GM19099 (cell line): ENCODE results near the gene DOLK.

ENCODE experiments used
- POLR2A ChIP-seq: IDR thresholded peaks from 3 replicates; pipeline ENCODE4 v1.6.1; 2011; ENCODE audit warnings: low read depth; ENCODE audit not compliant: insufficient read length; ENCODE audit errors: extremely low read depth

DOLK gene

DNA sequence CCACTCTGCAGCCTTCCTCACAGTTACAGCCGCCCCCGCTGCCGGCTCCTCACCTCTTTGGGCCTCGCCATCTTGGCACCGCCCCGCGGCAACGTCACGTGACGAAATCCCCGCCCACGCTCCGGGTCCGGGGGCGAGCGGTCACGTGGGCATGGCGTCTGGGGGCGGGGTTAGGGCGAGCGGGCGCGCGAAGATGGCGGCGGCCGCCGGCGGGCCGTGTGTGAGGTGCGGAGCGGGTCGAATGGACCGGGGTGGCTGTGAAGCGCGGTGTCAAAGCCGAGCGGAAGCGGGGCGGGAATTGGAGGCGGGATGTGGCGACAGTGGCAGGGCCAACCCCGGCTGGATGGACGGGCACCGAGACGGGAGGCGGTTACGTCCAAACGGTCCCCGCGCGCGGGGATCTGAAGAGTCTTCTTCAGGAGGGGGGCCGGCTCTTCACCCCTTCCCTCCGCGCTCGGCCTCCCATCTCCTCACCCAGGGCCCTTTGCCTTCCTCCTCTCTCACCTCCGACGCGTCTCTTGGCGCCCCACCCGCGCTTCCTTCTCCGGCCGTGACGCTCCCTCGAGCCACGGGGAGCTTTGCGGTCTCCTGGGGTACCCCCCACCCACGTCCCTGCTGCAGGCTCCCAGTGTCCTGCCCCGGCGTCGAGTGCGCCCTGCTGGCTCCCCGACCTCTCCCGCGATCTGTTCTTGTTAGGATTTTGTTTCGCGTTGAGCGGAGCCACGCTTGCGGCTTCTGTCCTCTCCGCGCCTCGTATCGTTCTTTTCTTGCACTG lies at the start of gene DOLK, which contains the start of gene NUP188:
Gene DOLK, minus strand, starts transcription at position 77 of the 775 bp plus-strand sequence. CDS start 300 bp downstream, outside the sequence.
Gene NUP188, plus strand, starts transcription at position 173 of the 775 bp plus-strand sequence. Its CDS starts 21 bp downstream, at position 194.
- TF ChIP-seq POLR2A, result peak; percentile 98

DNA sequence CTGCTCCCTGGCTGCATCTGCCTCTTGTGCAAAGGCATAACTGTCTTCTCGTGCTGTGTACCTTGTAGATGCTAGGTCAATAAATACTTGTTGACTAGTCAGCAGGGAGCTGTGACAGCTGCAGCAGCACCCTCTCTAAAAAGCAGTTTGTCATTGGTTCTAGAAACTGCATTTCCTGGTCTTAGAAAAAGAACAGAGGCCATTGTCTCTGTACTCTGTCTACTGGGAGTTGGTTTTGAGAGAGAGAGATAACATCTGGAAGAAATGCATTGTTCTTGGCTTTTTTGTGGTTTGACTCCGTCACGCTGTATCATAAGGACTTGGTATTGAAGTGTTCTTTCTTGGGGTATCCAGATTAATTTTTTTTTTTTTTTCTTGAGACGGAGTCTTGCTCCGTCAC lies 48.4 kb upstream of the DOLK start:
- no peak for TF ChIP-seq POLR2A

DNA sequence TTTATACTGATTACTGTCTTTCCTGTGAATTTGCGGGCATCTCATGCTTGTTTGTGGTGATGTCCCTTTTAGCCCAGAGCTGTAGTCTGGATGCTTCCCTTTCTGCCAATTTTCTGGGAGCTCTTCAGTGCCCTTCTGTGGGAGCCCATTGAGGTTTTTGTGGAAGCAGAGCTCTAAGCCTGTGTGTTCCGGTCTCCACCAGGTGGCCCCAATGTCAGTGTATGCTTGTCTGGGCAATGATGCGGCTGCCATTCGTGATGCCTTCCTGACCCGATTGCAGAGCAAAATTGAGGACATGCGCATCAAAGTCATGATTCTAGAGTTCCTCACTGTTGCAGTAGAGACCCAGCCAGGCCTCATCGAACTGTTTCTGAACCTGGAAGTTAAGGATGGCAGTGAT lies 45.6 kb upstream of the DOLK start:
- TF ChIP-seq POLR2A, result no peak

DNA sequence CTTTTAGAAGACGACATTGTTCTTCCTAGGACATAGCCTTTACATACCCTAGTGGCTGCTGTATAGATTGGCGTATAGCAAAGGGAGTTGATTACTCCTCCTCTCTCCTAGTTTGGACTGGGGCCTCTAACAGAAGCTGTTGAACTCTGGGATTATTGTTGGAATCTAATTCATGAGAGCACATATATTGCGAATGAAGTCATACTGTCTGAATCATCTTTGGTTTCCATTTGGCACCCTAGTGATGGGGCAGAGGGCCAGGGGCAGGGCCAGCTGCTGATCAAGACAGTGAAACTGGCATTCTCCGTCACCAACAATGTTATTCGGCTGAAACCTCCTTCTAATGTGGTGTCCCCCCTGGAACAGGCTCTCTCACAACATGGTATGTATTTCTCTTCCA lies 40.4 kb upstream of the DOLK start:
- TF ChIP-seq POLR2A, result no peak

DNA sequence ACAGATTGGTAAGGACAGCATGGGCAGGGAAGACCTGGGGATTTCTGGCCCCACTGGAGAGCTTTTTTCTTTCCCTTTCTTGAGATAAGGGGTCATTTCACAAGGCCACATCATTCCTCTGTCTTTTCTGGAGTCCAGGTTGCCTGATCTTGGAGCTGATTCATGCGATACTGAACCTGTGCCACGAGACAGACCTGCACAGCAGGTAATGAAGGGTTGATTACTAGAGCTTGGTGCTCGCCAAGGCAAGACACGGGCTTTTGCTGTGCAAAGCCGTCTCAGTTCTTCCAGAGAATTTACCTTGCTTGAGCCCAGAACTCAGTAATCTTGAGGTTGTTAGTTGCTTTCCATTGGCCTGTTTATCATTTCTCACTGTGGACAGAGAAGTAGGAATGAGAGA lies 39.3 kb upstream of the DOLK start:
- TF ChIP-seq POLR2A, result no peak

DNA sequence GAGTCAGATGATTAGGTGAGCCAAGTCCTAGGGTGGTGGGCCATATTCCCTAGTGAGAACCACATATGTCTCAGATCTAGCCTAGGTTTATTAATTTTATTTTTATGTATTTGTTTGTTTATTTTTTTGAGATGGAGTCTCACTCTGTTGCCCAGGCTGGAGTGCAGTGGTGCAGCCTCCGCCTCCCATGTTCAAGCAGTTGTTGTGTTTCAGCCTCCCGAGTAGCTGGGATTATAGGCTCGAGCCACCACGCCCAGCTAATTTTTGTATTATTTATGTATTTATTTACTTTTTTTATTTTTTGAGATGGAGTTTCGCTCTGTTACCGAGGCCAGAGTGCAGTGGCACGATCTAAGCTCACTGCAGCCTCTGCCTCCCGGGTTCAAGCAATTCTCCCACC lies 36.1 kb upstream of the DOLK start:
- TF ChIP-seq POLR2A, result no peak

DNA sequence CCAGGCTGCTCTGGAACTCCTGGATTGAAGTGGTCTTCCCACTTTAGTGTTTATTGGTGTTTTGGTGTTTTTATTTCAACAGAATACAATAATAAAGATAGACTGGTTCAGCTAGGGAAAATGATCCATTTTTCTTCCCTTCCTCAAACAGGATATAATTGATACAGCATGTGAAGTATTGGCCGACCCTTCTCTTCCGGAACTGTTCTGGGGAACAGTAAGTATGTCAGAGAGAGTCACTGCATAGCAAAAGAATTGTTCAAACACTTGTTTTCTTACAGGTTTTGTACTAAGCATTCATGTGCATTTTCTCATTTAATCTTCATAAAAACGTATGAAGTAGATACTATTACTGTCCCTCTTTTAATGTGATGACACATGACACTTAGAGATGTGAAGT lies 31.7 kb upstream of the DOLK start:
- TF ChIP-seq POLR2A, result no peak

DNA sequence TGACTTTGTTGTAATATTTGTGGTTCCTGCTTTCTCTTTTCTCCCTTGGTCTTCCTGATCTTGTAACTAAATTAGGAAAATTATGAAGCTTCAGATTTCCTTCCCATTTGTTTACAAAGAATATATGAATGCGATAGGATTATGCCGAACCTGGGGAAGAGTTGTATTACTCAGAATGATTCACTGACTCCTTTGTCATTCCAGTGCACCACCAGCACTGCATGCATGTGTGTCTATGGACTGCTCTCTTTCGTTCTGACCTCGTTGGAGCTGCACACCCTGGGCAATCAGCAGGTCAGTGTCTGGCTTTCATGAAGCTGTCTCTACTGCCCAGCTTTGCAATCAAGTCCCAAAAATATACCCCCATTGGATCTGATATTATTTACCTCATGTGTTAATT lies 25.6 kb upstream of the DOLK start:
- no peak for TF ChIP-seq POLR2A

DNA sequence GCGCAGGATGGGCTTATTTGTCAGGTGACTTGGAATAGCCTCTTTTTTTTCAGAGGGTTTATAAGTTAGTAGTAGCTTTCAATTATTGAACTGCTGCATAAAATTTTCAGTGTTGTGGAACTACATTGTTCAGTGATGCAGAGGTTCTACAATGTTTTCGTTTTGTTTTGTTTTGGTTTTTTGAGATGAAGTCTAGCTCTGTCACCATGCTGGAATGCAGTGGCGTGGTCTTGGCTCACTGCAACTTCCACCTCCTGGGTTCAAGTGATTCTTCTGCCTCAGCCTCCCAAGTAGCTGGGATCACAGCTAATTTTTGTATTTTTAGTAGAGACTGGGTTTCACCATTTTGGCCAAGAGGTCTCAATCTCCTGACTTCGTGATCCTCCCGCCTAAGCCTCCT lies 22.1 kb upstream of the DOLK start:
- no peak for TF ChIP-seq POLR2A

DNA sequence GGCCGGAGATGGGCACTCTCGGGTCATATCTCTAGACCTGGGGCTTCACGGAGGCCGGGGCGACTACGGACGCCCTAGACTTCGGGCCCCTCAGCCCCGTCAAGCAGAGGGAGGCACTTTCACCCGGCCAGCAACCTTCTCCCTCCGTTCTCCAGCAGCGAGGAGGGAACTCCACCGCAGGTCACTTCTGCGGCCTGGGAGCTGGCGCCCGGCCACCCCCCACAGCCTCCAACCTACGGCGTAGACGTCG lies 201 bp downstream of the DOLK start:
- TF ChIP-seq POLR2A, result no peak

DNA sequence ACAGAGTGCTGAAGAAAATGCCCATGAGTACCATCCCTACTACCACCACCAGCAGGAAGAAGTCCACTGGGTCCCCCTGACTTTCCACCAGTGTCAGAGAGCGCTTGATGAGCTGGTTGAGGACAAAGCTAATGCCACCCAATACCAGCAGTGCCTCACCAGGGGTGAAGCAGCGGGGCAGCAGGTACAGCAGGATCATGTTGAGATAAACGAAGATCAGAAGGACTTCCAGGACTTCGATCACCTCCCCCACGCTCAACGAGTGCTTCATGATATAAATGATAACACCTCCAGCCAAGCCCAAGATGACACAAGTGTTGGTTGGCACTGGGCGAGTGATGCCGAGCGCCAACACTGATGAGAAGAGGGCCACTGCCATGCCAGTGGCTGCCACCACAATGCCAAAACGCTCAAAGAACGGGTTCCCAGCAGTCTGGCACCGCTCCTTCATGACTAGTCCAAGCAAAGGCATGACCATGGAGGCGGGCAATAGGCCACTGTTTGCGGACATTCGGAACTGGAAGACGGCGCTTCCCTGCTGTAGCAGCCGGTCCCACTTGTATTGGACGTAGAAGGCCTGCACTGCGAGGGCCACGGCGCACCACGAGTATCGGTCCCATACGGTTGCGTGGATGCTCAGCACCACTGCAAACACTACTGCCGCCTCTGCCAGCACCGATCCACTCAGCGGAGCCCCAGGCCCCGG lies 679 bp downstream of the DOLK start:
- no peak for TF ChIP-seq POLR2A

DNA sequence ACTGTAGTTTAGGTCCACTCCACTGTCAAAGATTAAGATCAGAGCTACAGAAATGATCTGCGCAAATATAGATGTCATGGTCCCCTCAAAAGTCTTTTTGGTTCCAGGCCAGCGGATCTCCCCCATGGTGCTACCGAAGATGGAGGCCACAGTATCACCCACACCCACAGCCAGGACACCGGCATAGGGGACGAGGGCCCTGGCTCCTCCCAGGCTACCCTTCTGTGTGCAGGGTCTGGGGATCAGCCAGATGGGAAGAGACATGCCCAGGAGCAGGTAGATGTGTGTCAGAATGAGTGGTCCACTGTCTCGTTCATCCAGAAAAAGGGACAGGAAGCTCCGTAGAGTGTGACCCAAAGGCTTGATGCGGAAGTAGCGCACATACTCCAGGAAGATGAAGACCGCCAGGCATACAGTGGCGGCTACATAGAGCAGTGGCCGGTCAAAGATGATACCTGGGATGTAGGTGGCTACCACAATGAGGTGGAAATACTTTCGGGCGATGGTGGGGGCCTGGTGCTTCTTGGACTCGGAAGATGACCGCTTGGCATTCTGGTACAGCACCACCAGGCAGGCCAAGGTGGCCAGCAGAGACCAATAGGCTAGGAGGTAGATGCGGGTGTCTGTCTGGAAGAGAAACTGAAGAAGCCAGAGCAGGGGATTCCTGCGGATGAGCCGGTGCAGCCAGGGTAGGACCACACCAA lies 1.5 kb downstream of the DOLK start:
- no peak for TF ChIP-seq POLR2A

DNA sequence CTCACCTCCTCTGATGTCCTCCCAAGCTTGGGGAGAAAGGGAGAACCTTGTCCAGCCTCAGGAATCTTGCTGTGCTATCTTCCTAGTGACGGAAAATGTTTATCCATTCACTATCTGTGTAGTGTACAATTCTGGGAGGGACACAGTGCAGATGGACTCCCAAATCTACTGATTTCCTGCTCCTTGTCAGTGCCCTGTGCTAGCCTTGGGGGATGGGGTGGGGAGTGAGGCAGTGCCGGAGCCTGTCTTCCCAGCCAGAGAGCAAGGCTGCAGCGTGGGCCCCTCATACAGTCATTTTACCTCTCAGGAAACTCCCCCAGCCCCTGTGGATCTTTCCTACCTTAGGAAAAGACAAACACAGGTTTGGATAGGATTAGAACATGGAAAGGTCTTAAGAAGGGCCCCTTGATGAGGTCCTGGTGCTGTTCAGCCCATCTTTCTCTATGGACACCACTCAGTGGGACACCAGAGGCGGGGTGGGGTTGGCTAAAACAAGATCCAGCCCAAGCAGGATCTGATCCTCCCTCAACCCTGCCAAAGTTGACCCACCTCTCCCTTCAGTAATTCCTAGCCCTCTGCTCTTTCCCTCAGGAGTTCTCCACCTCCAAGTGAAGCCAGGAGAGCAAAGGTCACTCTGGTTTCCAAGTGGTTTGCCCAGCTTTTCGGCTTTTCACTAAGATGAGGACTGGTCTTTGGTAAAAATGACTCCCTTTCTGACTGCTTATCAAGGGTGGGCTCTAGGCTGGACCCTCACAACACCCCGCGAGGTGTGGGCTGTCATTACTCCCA lies 3.4 kb downstream of the DOLK start:
- TF ChIP-seq POLR2A, result no peak

DNA sequence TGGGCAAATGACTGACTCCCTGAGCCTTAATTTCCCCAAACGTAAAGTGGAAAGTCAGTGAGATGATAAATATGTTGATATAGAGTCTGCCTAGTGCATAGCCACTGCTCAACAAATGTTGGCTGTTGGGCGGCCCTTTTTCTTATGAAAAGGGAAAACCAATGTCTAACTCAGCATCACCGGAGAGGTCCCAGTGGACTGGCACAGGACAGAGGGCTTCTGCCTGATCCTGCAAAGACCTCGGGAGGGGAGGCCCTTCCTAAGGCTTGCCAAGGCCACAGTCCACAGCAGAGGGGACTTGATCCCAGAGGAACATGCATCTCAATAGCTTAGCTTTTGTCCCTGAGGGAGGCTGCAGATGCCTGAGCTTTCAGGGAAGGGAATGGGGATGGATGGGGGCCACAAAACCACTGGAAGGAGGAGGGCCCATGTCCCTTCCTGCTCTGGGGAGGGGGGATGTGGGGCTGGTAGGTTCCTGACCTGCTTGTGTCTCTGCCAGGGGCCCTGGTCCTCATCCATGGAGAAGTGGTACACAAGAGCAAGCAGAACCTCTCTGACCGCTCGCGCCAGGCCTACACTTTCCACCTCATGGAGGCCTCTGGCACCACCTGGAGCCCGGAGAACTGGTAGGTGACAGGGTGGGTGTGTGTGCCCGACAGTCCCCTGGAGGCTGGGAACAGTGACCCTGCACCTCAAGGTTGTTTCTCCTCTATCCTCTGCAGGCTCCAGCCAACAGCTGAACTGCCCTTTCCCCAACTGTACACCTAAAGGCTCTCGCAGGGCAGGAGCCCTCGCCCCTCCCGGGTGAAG lies 6.3 kb downstream of the DOLK start:
- TF ChIP-seq POLR2A, result no peak

DNA sequence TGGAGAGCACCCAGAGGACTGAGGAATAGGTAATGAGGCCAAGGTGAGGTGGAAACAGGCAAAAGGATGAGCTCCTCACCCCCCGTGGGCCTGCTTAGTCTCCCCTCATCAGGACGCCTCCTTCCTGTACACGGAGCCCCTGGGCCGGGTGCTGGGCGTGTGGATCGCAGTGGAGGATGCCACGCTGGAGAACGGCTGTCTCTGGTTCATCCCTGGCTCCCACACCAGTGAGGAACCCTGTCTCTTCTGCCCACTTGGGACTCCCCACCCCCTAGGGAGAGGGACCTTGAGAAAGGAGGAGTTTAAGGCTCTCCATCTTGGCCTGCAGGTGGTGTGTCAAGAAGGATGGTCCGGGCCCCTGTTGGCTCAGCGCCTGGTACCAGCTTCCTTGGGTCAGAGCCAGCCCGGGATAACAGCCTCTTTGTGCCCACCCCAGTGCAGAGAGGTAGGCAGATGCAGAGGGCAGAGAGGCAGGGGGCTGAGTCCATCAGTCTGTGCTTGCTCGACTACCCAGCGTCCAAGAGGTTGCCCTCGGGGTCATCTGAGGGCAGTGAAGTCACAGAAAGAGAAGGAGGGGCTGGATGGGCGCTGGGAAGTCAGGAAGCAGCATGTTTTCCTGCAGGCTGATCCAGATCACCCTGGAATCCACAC lies 7.0 kb downstream of the DOLK start:
- no peak for TF ChIP-seq POLR2A
